HG02642 (cell line): Measurements from ENCODE around the gene ARID5B.
"Not testable (repeated sequence)": the region's sequence is repeated elsewhere in the genome, so short reads cannot be mapped to it uniquely, and the experiment has no call there.

Experiments used
- ATAC-seq: cut with Tn5 transposase; IDR thresholded peaks from one replicate; pipeline ENCODE4 v1.9.1; 2021; ENCODE audit warnings: mild to moderate bottlenecking; ENCODE audit not compliant: unreplicated experiment, poor library complexity

ARID5B gene

GRCh38 chr10:61900829-61901792 is at the start of gene ARID5B:
Gene ARID5B, plus strand, starts transcription at chr10:61901699. Its CDS starts 11 bp downstream, at chr10:61901710.
- no peak for ATAC-seq

- ATAC-seq = no peak
Observed at GRCh38 chr10:61852261-61852660, 49.2 kb upstream of the ARID5B start.

- ATAC-seq = no peak
Observed at GRCh38 chr10:61855771-61856170, 45.7 kb upstream of the ARID5B start.

- no peak for ATAC-seq
Observed at GRCh38 chr10:61857746-61858145, 43.8 kb upstream of the ARID5B start.

GRCh38 chr10:61859786-61860185 is 41.7 kb upstream of the ARID5B start:
- ATAC-seq = no peak

GRCh38 chr10:61860964-61861758 is 40.3 kb upstream of the ARID5B start:
- ATAC-seq = no peak

- ATAC-seq = no peak
Observed at GRCh38 chr10:61863981-61864380, 37.5 kb upstream of the ARID5B start.

GRCh38 chr10:61866700-61867368 is 34.7 kb upstream of the ARID5B start:
- no peak for ATAC-seq

GRCh38 chr10:61867374-61867773 is 34.1 kb upstream of the ARID5B start:
- not testable (repeated sequence) for ATAC-seq

GRCh38 chr10:61867817-61868216 is 33.7 kb upstream of the ARID5B start:
- not testable (repeated sequence) for ATAC-seq

- no peak for ATAC-seq
Observed at GRCh38 chr10:61869041-61869675, 32.3 kb upstream of the ARID5B start.

- no peak for ATAC-seq
Observed at GRCh38 chr10:61869774-61870525, 31.5 kb upstream of the ARID5B start.

GRCh38 chr10:61870526-61870895 is 31.0 kb upstream of the ARID5B start:
- no peak for ATAC-seq

- ATAC-seq = no peak
Observed at GRCh38 chr10:61871487-61871886, 30.0 kb upstream of the ARID5B start.

- no peak for ATAC-seq
Observed at GRCh38 chr10:61877887-61878739, 23.4 kb upstream of the ARID5B start.

- no peak for ATAC-seq
Observed at GRCh38 chr10:61878740-61879068, 22.8 kb upstream of the ARID5B start.

- no peak for ATAC-seq
Observed at GRCh38 chr10:61882621-61883370, 18.7 kb upstream of the ARID5B start.
